Body of pancreas (tissue), 4 donors: ENCODE data around the gene LHX5. TPM values are rescaled to one million over a fixed set of nuclear protein-coding genes. Genes with fewer than 3 reads are reported as not detected.

Experiments used
- ATAC-seq: fragments of 150-250 bp; one replicate; pipeline ENCODE4 v1.9.1; 2016
- DNase-seq, 4 donors: peaks; one replicate each; pipeline ENCODE4 v3.0.0-alpha.2; 2019
- H3K27ac ChIP-seq, 4 donors: fragments of 200-600 bp; sonication (generic); 1 replicate in 3 of 4; 2 replicates in 1 of 4; pipeline versions ENCODE4 v1.5.1 to v1.6.1; 2016 to 2019; ENCODE audit warnings: mild to moderate bottlenecking in 1 of 4, mixed read lengths in 1 of 4, moderate library complexity in 1 of 4
- H3K27me3 ChIP-seq, 2 donors: fragments of 200-600 bp; sonication (generic); one replicate each; pipeline ENCODE4 v1.6.0; 2016; ENCODE audit warnings: mild to moderate bottlenecking in 1 of 2
- H3K36me3 ChIP-seq, 2 donors: fragments of 200-600 bp; sonication (generic); replicated peaks in 1 of 2; 2 replicates each; pipeline ENCODE4 v1.5.1; 2016; ENCODE audit warnings: low read depth in 2 of 2; ENCODE audit not compliant: insufficient read depth in 1 of 2
- H3K4me1 ChIP-seq: fragments of 200-600 bp; sonication (generic); one replicate; pipeline ENCODE4 v1.6.0; 2016
- H3K4me3 ChIP-seq, 2 donors: fragments of 200-600 bp; sonication (generic); 1 replicate in 1 of 2; 2 replicates in 1 of 2; pipeline ENCODE4 v1.5.1; 2016 to 2019
- H3K9me3 ChIP-seq, 3 donors: fragments of 200-600 bp; sonication (generic); 1 replicate in 2 of 3; 2 replicates in 1 of 3; pipeline ENCODE4 v1.5.1; 2016
- POLR2A ChIP-seq, 3 donors: fragments of 450-650 bp; IDR thresholded peaks; one replicate each; pipeline ENCODE4 v1.6.1; 2016; ENCODE audit warnings: antibody characterized with exemption in 3 of 3, mild to moderate bottlenecking in 2 of 3
- WGBS, 2 donors: methylation state at CpG; one replicate each; pipeline ENCODE4 v1.1.5; 2017; 5-methylcytosine and 5-hydroxymethylcytosine counted together
- intact Hi-C: fragments of 100-400 bp; cut with DNase I; formaldehyde crosslinking; loops from one replicate; pipeline ENCODE4 v1.15.1; 2023
- total RNA-seq, 2 donors: library from RNA; depleted of rRNA; stranded (reverse); fragments of >200 nt; gene quantifications; one replicate each; pipeline ENCODE4 v1.1.0, GENCODE V29; 2016
- TF ChIP-seq, protein P1 (sequence below), 7 experiments: fragments of 450-650 bp in 4 of 7; fragments of 200-600 bp in 3 of 7; sonication (generic) in 3 of 7; IDR thresholded peaks; one replicate each; pipeline ENCODE4 v1.5.1; 2016 to 2019; ENCODE audit warnings: antibody characterized with exemption in 7 of 7

LHX5 gene
- total RNA-seq, 2 donors from 2014 or later: not detected

DNA sequence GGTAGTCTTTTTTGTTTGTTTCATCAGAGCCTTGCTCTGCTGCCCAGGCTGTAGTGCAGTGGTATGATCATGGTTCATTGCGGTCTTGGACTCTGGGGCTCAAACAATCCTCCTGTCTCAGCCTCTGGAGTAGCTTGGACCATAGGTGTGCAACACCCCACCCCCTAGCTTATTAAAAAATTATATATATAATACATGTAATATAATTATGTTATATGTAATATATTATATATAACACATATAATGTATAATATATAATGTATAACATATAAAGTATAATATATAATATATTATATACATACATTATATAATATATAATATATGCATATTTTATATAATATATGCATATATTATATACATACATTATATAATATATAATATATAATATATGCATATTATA is 21.8 kb downstream of the LHX5 start:
- no peak for ATAC-seq

DNA sequence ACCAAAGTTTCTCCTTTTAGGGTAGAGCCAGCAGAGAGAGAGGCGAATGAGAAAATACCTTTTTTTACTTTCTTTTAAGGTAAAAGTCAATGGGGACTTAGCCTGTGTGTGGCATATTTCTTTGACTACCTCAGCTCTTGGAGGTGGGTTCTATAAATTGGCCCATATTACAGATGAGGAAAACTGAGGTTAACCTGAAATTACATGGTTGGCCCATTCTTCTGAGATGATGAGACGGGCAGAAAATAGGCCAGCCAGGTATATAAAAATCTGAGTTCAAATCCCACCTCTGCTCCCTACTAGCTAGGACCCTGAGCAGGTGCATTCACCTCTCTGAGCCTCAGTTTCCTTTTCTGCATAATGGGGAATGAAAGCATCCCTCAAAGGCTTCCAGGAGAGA is 22.4 kb downstream of the LHX5 start:
- DNase-seq (no peak), ATAC-seq (no peak)
- WGBS, 2 donors: 80 to 89% methylated on average over 2 of the region's 2 CpGs
- TF ChIP-seq, protein P1, sequence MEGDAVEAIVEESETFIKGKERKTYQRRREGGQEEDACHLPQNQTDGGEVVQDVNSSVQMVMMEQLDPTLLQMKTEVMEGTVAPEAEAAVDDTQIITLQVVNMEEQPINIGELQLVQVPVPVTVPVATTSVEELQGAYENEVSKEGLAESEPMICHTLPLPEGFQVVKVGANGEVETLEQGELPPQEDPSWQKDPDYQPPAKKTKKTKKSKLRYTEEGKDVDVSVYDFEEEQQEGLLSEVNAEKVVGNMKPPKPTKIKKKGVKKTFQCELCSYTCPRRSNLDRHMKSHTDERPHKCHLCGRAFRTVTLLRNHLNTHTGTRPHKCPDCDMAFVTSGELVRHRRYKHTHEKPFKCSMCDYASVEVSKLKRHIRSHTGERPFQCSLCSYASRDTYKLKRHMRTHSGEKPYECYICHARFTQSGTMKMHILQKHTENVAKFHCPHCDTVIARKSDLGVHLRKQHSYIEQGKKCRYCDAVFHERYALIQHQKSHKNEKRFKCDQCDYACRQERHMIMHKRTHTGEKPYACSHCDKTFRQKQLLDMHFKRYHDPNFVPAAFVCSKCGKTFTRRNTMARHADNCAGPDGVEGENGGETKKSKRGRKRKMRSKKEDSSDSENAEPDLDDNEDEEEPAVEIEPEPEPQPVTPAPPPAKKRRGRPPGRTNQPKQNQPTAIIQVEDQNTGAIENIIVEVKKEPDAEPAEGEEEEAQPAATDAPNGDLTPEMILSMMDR (IDR thresholded peaks at IDR 0.05): no peak
- TF ChIP-seq POLR2A (IDR thresholded peaks at IDR 0.05): no peak
- Histone ChIP-seq H3K9me3 (no peaks in the 10 kb centered on the region), H3K4me1 (no peaks in the 10 kb centered on the region), H3K27ac (no peak overlapping the region), H3K27me3 (no peaks in the 10 kb centered on the region), H3K36me3 (no peaks in the 10 kb centered on the region), H3K4me3 (no peak overlapping the region)
- intact Hi-C loops: no loop called here

More for the DNA sequence above, 21.8 kb downstream of the LHX5 start:
- no peak for DNase-seq
- no peaks in the 10 kb centered on the region for H3K9me3 ChIP-seq
- TF ChIP-seq, protein P1 (IDR thresholded peaks at IDR 0.05): no peak
- no peak for TF ChIP-seq POLR2A (IDR thresholded peaks at IDR 0.05)
- H3K4me1 ChIP-seq: no peaks in the 10 kb centered on the region
- H3K27ac ChIP-seq: no peak overlapping the region
- intact Hi-C loops: no loop called here
- no peak overlapping the region for H3K4me3 ChIP-seq
- H3K36me3 ChIP-seq: no peaks in the 10 kb centered on the region
- WGBS, 2 donors: 88 to 94% methylated on average over 1 of the region's 1 CpG
- no peaks in the 10 kb centered on the region for H3K27me3 ChIP-seq

DNA sequence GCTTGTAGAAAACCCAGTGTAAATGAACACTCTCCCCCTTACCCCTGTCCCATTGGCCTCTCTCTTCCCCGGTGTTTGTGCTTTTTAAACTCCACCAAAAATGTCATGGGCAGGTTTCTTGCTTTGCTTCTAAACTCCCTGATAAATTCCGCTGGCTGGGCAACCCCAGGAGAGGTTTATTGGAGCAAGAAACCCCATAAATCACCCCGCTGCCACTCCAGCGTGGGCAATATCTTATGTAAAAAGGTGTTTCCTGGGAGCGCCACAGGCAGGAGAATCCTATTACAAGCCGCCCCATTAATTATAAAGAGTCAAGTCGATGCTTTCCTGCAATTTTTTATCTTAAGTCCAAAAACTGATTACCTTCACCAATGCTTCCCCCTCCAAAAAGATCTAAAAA is 22.8 kb downstream of the LHX5 start:
- TF ChIP-seq, protein P1 (IDR thresholded peaks at IDR 0.05): no peak
- no peak for TF ChIP-seq POLR2A (IDR thresholded peaks at IDR 0.05)
- 41 to 44% methylated on average over 7 of the region's 7 CpGs for WGBS, 2 donors
- Histone ChIP-seq H3K4me1 (no peaks in the 10 kb centered on the region), H3K27ac (no peak overlapping the region), H3K27me3 (no peaks in the 10 kb centered on the region), H3K4me3 (no peak overlapping the region), H3K36me3 (no peaks in the 10 kb centered on the region), H3K9me3 (no peaks in the 10 kb centered on the region)
- intact Hi-C loops: no loop called here
- DNase-seq (no peak), ATAC-seq (no peak)

DNA sequence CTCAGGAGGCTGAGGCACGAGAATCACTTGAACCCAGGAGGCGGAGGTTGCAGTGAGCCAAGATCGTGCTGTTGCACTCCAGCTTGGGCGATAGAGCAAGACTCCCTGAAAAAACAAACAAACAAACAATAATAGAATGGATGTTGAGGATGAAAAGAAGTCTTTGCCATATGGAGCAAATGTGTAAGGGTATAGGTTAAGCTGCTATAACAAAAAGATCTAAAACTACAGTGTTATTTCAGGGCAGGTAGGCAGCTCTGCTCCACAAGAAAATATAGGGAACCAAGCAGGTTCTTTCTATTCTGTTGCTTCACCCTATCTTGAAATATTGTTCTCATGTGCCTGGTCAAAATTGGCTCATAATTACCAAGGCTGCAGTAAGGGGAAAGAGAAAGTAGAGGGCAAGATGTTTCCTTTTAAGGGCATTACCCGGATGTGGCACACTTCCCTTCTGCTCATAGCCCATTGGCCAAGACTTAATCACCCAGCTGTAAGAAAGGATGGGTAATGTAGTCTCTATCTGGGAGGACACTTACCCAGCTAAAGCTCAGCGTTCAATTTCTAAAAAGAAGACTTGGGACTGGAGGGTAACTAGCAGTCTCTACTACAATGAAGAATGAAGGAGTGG is 26.0 kb downstream of the LHX5 start:
- intact Hi-C loops: no loop called here
- Histone ChIP-seq H3K4me3 (no peak overlapping the region), H3K4me1 (peaks cover 18% of the 10 kb centered on the region), H3K27me3 (no peaks in the 10 kb centered on the region), H3K36me3 (no peaks in the 10 kb centered on the region), H3K9me3 (no peaks in the 10 kb centered on the region), H3K27ac (no peak overlapping the region)
- no peak for TF ChIP-seq POLR2A (IDR thresholded peaks at IDR 0.05)
- TF ChIP-seq, protein P1 (IDR thresholded peaks at IDR 0.05): no peak
- DNase-seq (no peak), ATAC-seq (no peak)
- 84 to 96% methylated on average over 6 of the region's 6 CpGs for WGBS, 2 donors

DNA sequence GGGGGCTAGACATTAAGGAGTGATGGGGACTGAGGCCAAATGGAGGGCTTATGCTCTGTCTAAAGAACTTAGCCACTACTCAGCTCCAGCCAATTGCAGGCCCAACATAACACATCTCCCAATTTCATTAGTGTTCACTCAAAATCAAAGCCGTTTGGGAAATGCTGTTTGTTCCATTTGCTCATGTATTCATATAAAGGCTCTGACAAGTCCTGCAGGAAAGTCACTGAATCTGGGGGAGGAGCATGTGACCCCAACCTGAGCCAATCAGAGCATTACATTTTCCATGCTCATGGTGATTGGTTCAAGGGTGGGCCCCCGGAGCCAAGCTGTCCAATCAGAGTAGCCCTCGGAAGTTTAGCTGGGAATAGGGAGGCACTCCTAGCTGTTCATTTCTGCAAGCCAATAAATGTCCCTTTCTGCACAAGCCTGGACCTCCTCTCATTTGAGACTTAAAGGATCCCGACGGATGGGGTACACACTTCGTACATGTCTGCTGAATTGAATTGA is 28.6 kb downstream of the LHX5 start:
- DNase-seq (no peak), ATAC-seq (no peak)
- Histone ChIP-seq H3K27me3 (no peaks in the 10 kb centered on the region), H3K9me3 (no peaks in the 10 kb centered on the region), H3K4me3 (no peak overlapping the region), H3K4me1 (peaks cover 24% of the 10 kb centered on the region), H3K27ac (no peak overlapping the region), H3K36me3 (no peaks in the 10 kb centered on the region)
- intact Hi-C loops: no loop called here
- TF ChIP-seq POLR2A (IDR thresholded peaks at IDR 0.05): no peak
- TF ChIP-seq, protein P1 (IDR thresholded peaks at IDR 0.05): no peak
- WGBS, 2 donors: 88 to 93% methylated on average over 6 of the region's 6 CpGs
